Measurements from ENCODE around the gene DMTF1. TPM values are rescaled to one million over a fixed set of nuclear protein-coding genes. Genes with fewer than 3 reads are reported as not detected.
"Not testable (repeated sequence)": the region's sequence is repeated elsewhere in the genome, so short reads cannot be mapped to it uniquely, and the experiment has no call there.

The DMTF1 gene
- total RNA-seq, 1 donor from 2014 or later: 55.6 TPM

DNA sequence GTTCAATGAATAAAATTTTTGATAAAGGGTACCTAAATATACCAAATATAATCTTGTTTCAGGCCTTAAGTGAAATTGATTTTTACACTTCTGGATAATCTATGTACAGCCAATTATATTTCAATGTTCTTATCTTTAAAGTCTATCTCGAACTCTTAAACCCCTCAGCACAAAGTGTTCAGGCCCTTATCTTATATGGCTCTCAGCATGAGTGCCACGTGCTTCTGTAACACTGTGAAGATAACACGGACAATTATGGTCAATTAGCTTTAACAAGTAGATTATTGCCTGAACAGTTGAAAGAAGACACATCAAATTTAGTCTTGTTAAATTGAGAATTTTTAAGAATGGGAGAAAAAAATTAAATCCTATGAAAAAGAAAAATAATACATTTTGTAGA lies 40.4 kb upstream of the DMTF1 start:
- no peak overlapping the region for H3K4me3 Mint-ChIP-seq (ENCODE audit: unreplicated experiment)
- no peak for DNase-seq (ENCODE audit: low spot score)
- H3K9me3 Mint-ChIP-seq (ENCODE audit: low read depth): peaks cover 11% of the 10 kb centered on the region
- peaks cover 17% of the 10 kb centered on the region for H3K27me3 Mint-ChIP-seq (ENCODE audit: low read depth)
- TF ChIP-seq, protein P1, sequence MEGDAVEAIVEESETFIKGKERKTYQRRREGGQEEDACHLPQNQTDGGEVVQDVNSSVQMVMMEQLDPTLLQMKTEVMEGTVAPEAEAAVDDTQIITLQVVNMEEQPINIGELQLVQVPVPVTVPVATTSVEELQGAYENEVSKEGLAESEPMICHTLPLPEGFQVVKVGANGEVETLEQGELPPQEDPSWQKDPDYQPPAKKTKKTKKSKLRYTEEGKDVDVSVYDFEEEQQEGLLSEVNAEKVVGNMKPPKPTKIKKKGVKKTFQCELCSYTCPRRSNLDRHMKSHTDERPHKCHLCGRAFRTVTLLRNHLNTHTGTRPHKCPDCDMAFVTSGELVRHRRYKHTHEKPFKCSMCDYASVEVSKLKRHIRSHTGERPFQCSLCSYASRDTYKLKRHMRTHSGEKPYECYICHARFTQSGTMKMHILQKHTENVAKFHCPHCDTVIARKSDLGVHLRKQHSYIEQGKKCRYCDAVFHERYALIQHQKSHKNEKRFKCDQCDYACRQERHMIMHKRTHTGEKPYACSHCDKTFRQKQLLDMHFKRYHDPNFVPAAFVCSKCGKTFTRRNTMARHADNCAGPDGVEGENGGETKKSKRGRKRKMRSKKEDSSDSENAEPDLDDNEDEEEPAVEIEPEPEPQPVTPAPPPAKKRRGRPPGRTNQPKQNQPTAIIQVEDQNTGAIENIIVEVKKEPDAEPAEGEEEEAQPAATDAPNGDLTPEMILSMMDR (IDR thresholded peaks at IDR 0.05): no peak
- no peaks in the 10 kb centered on the region for H3K4me1 Mint-ChIP-seq (ENCODE audit: low read depth)
- H3K27ac Mint-ChIP-seq (ENCODE audit: unreplicated experiment): no peak overlapping the region
- no peaks in the 10 kb centered on the region for H3K36me3 Mint-ChIP-seq (ENCODE audit: low read depth)

DNA sequence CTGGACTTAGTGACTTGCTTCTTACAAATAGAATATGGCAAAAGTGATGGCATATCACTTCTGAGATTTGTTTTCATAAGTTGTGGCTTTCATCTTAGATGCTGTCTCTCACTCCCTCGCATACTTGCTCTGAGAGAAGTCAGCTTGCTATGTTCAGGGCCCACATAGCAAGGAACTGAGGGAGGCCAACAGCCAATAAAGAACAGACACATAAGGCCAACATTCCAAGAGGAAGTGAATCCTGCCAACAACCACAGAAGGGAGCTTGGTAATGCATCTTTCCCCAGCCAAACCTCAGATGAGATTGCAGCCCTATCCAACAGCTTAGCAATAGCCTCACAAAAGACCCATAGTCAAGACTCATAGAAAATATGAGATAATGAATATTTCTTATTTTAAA lies 39.2 kb upstream of the DMTF1 start:
- no peaks in the 10 kb centered on the region for H3K36me3 Mint-ChIP-seq (ENCODE audit: low read depth)

DNA sequence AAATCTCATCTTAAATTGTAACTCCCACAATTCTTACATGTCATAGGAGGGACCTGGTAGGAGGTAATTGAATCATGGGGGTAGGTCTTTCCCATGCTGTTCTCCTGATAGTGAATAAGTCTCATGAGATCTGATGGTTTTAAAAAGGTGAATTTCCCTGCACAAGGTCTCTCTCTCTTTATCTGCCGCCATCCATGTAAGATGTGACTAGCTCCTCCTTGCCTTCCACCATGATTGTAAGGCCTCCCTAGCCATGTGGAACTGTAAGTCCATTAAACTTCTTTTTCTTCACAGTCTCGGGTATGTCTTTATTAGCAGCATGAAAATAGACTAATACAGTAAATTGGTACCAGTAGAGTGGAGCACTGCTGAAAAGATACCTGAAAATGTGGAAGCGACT lies 38.3 kb upstream of the DMTF1 start:
- not testable (repeated sequence) for H3K27ac Mint-ChIP-seq (ENCODE audit: unreplicated experiment); H3K36me3 Mint-ChIP-seq (ENCODE audit: low read depth); H3K27me3 Mint-ChIP-seq (ENCODE audit: low read depth); DNase-seq (ENCODE audit: low spot score); H3K4me3 Mint-ChIP-seq (ENCODE audit: unreplicated experiment); H3K4me1 Mint-ChIP-seq (ENCODE audit: low read depth)
- H3K9me3 Mint-ChIP-seq (ENCODE audit: low read depth): peaks cover 11% of the 10 kb centered on the region

More for the DNA sequence above, 39.2 kb upstream of the DMTF1 start:
- Mint-ChIP-seq H3K4me3 (ENCODE audit: unreplicated experiment) (no peak overlapping the region), H3K9me3 (ENCODE audit: low read depth) (peaks cover 11% of the 10 kb centered on the region), H3K4me1 (ENCODE audit: low read depth) (no peaks in the 10 kb centered on the region), H3K27me3 (ENCODE audit: low read depth) (peaks cover 11% of the 10 kb centered on the region), H3K27ac (ENCODE audit: unreplicated experiment) (no peak overlapping the region)
- TF ChIP-seq, protein P1 (IDR thresholded peaks at IDR 0.05): no peak
- no peak for DNase-seq (ENCODE audit: low spot score)

DNA sequence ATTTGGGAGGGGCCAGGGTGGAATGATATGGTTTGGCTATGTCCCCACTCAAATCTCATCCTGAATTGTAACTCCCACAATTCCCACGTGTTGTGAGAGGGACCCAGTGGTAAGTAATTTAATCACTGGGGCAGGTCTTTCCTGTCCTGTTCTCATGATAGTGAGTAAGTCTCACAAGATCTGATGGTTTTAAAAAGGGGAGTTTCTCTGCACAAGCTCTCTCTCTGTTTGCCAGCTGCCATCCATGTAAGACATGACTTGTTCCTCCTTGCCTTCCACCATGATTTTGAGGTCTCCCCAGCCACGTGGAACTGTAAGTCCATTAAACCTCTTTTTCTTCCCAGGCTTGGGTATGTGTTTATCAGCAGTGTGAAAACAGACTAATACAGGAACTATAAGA lies 36.5 kb upstream of the DMTF1 start:
- H3K36me3 Mint-ChIP-seq (ENCODE audit: low read depth); H3K4me3 Mint-ChIP-seq (ENCODE audit: unreplicated experiment); H3K27me3 Mint-ChIP-seq (ENCODE audit: low read depth); H3K27ac Mint-ChIP-seq (ENCODE audit: unreplicated experiment); DNase-seq (ENCODE audit: low spot score); H3K4me1 Mint-ChIP-seq (ENCODE audit: low read depth): not testable (repeated sequence)
- H3K9me3 Mint-ChIP-seq (ENCODE audit: low read depth): peaks cover 11% of the 10 kb centered on the region

DNA sequence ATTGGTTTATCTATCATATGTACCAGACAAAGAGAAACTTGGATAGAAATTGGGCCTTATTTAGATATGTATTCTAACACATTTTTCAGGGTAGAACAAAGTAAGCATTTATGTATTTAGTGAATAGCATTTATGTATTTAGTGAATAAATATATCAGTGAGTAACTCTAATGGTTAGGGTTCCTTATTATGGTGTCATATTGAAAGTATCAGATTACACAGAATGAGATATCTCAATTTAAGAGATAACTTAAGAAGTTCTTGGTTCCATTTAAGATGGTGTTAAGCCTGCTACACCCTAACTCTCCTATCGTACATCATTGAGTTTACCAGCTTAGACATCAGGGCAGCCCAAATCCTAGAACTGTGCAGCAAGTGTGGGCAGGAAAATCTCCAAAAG lies 35.9 kb upstream of the DMTF1 start:
- H3K4me3 Mint-ChIP-seq (ENCODE audit: unreplicated experiment): no peak overlapping the region
- TF ChIP-seq, protein P1 (IDR thresholded peaks at IDR 0.05): no peak
- H3K27ac Mint-ChIP-seq (ENCODE audit: unreplicated experiment): no peak overlapping the region
- peaks cover 4% of the 10 kb centered on the region for H3K27me3 Mint-ChIP-seq (ENCODE audit: low read depth)
- H3K4me1 Mint-ChIP-seq (ENCODE audit: low read depth): no peaks in the 10 kb centered on the region
- peaks cover 11% of the 10 kb centered on the region for H3K9me3 Mint-ChIP-seq (ENCODE audit: low read depth)
- no peak for DNase-seq (ENCODE audit: low spot score)
- no peaks in the 10 kb centered on the region for H3K36me3 Mint-ChIP-seq (ENCODE audit: low read depth)

DNA sequence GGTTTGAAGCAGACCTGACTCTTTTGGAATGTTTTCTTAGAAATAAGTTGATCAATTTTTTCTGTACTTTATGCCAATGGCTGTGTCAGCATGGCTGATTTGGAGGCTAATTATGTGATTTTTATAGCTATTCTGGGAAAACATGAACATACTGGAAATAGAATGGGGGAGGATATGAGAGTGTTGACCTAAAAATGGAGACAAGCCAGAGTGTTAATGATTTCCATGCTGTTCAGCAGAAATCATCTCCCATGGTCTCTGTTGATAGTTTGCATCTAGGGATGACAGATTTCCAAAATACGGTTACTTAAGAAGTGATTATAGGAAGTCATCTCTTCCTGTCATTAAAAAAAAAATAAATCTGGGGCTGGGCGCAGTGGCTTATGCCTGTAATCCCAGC lies 32.7 kb upstream of the DMTF1 start:
- TF ChIP-seq, protein P1 (IDR thresholded peaks at IDR 0.05): no peak
- Mint-ChIP-seq H3K4me1 (ENCODE audit: low read depth) (no peaks in the 10 kb centered on the region), H3K9me3 (ENCODE audit: low read depth) (no peaks in the 10 kb centered on the region), H3K36me3 (ENCODE audit: low read depth) (no peaks in the 10 kb centered on the region), H3K4me3 (ENCODE audit: unreplicated experiment) (no peak overlapping the region), H3K27ac (ENCODE audit: unreplicated experiment) (no peak overlapping the region), H3K27me3 (ENCODE audit: low read depth) (peaks cover 5% of the 10 kb centered on the region)
- DNase-seq (ENCODE audit: low spot score): no peak
